Activated CD8-positive, alpha-beta T cell treated with anti-CD3 and anti-CD28 coated beads for 36 hours (primary cell): ENCODE data around the gene ETV6. TPM values are rescaled to one million over a fixed set of nuclear protein-coding genes. Genes with fewer than 3 reads are reported as not detected.

ENCODE experiments used
- ATAC-seq: fragments of 200-7000 bp; cut with Tn5 transposase; one replicate; pipeline ENCODE4 v1.10.0; 2021; ENCODE audit warnings: mild to moderate bottlenecking, moderate library complexity
- CTCF ChIA-PET: fragments of 350-600 bp; sonication (Branson Sonifier 250); formaldehyde crosslinking; loops from one replicate; lab custom pipeline; 2021; ENCODE audit warnings: antibody characterized with exemption; lab: Charles Lee
- POLR2A ChIA-PET: fragments of 350-600 bp; sonication (Branson Sonifier 250); formaldehyde crosslinking; loops from one replicate; lab custom pipeline; 2021; ENCODE audit warnings: antibody characterized with exemption; lab: Charles Lee
- DNase-seq: peaks from one replicate; pipeline ENCODE4 v3.0.0-alpha.2; 2020
- H3K27ac Mint-ChIP-seq: one replicate; pipeline ENCODE4 v1.8.0; 2021; ENCODE audit warnings: mild to moderate bottlenecking, mixed read lengths
- H3K27me3 Mint-ChIP-seq: one replicate; pipeline ENCODE4 v1.8.0; 2021; ENCODE audit warnings: mixed read lengths
- H3K36me3 Mint-ChIP-seq: one replicate; pipeline ENCODE4 v1.8.0; 2021; ENCODE audit warnings: low read depth, mixed read lengths
- H3K4me1 Mint-ChIP-seq: one replicate; pipeline ENCODE4 v1.8.0; 2021; ENCODE audit warnings: low read depth, mixed read lengths
- H3K4me3 Mint-ChIP-seq: one replicate; pipeline ENCODE4 v1.8.0; 2021; ENCODE audit warnings: mild to moderate bottlenecking, moderate library complexity, mixed read lengths
- H3K9me3 Mint-ChIP-seq: one replicate; pipeline ENCODE4 v1.8.0; 2021; ENCODE audit warnings: mixed read lengths
- intact Hi-C: fragments of 100-400 bp; cut with micrococcal nuclease; formaldehyde crosslinking; loops from one replicate; pipeline ENCODE4 v1.10.0; 2022
- total RNA-seq, 2 experiments: library from RNA; stranded (reverse); gene quantifications; one replicate each; pipeline ENCODE4 v1.2.3, GENCODE V29; 2021
- TF ChIP-seq, protein P1 (sequence below): fragments of 200-600 bp; IDR thresholded peaks from one replicate; pipeline ENCODE4 v1.8.0; 2022; ENCODE audit warnings: antibody characterized with exemption, mild to moderate bottlenecking

ETV6 gene
- total RNA-seq, 2 experiments from 2014 or later, result 20.5 to 22.7 TPM

GRCh38 chr12:11753150-11753499 lies 103.7 kb downstream of the ETV6 start:
- intact Hi-C loops, result no loop called here
- Mint-ChIP-seq H3K4me1 (peaks cover 7% of the 10 kb centered on the region), H3K27ac (no peak overlapping the region), H3K4me3 (no peak overlapping the region), H3K36me3 (peaks cover 19% of the 10 kb centered on the region), H3K9me3 (no peaks in the 10 kb centered on the region), H3K27me3 (no peaks in the 10 kb centered on the region)
- DNase-seq, result no peak
- POLR2A ChIA-PET, result no interaction called here
- TF ChIP-seq, protein P1, sequence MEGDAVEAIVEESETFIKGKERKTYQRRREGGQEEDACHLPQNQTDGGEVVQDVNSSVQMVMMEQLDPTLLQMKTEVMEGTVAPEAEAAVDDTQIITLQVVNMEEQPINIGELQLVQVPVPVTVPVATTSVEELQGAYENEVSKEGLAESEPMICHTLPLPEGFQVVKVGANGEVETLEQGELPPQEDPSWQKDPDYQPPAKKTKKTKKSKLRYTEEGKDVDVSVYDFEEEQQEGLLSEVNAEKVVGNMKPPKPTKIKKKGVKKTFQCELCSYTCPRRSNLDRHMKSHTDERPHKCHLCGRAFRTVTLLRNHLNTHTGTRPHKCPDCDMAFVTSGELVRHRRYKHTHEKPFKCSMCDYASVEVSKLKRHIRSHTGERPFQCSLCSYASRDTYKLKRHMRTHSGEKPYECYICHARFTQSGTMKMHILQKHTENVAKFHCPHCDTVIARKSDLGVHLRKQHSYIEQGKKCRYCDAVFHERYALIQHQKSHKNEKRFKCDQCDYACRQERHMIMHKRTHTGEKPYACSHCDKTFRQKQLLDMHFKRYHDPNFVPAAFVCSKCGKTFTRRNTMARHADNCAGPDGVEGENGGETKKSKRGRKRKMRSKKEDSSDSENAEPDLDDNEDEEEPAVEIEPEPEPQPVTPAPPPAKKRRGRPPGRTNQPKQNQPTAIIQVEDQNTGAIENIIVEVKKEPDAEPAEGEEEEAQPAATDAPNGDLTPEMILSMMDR, result no peak
- CTCF ChIA-PET, result no interaction called here
- ATAC-seq, result no peak

GRCh38 chr12:11753826-11754225 lies 104.4 kb downstream of the ETV6 start:
- TF ChIP-seq, protein P1, result no peak
- CTCF ChIA-PET, result no interaction called here
- no peak overlapping the region for H3K27ac Mint-ChIP-seq
- intact Hi-C loops, result no loop called here
- ATAC-seq, result no peak
- POLR2A ChIA-PET, result no interaction called here
- peaks cover 19% of the 10 kb centered on the region for H3K36me3 Mint-ChIP-seq
- H3K4me1 Mint-ChIP-seq, result peaks cover 12% of the 10 kb centered on the region
- H3K9me3 Mint-ChIP-seq, result no peaks in the 10 kb centered on the region
- no peaks in the 10 kb centered on the region for H3K27me3 Mint-ChIP-seq
- no peak for DNase-seq
- no peak overlapping the region for H3K4me3 Mint-ChIP-seq

DNA sequence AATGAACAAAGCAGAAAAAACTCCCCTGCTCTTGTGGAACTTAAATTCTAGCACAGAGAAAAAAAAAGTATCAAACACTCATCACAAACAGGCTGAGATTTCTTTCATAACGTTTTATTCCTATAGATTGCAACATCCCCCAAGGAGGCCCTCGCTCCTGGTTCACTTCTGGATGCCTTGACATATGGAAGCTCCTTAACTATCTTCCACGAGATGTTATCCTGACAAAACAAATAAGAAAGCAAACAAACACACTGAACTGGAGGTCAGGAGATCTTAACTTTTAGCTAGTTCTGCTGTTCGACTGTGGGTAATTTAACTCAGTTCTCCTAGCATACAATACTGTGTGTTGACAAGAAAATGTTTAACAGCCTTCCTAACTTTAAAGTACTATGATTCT lies 104.8 kb downstream of the ETV6 start:
- H3K4me3 Mint-ChIP-seq, result no peak overlapping the region
- no peak overlapping the region for H3K27ac Mint-ChIP-seq
- peaks cover 19% of the 10 kb centered on the region for H3K36me3 Mint-ChIP-seq
- DNase-seq, result no peak
- ChIA-PET POLR2A (no interaction called here), CTCF (no interaction called here)
- H3K4me1 Mint-ChIP-seq, result peaks cover 14% of the 10 kb centered on the region
- TF ChIP-seq, protein P1, result no peak
- intact Hi-C loops, result no loop called here
- H3K9me3 Mint-ChIP-seq, result no peaks in the 10 kb centered on the region
- no peak for ATAC-seq
- no peaks in the 10 kb centered on the region for H3K27me3 Mint-ChIP-seq

GRCh38 chr12:11755302-11755930 lies 105.9 kb downstream of the ETV6 start:
- no peak overlapping the region for H3K4me3 Mint-ChIP-seq
- intact Hi-C loops, result no loop called here
- H3K27me3 Mint-ChIP-seq, result no peaks in the 10 kb centered on the region
- DNase-seq (no peak), ATAC-seq (no peak)
- ChIA-PET POLR2A (no interaction called here), CTCF (interaction anchor here (1.6 kb wide), 1 partner anchor 11 kb away, joined by 4 read pairs; no protein-coding TSS in a partner anchor)
- H3K9me3 Mint-ChIP-seq, result no peaks in the 10 kb centered on the region
- no peak overlapping the region for H3K27ac Mint-ChIP-seq
- H3K4me1 Mint-ChIP-seq, result peaks cover 16% of the 10 kb centered on the region
- peaks cover 23% of the 10 kb centered on the region for H3K36me3 Mint-ChIP-seq
- TF ChIP-seq, protein P1, result no peak

GRCh38 chr12:11756022-11756421 lies 106.5 kb downstream of the ETV6 start:
- peaks cover 23% of the 10 kb centered on the region for H3K36me3 Mint-ChIP-seq
- no peak for ATAC-seq

More at GRCh38 chr12:11756022-11756421, 106.5 kb downstream of the ETV6 start:
- Mint-ChIP-seq H3K4me3 (no peak overlapping the region), H3K27ac (no peak overlapping the region), H3K27me3 (no peaks in the 10 kb centered on the region), H3K4me1 (peaks cover 15% of the 10 kb centered on the region), H3K9me3 (no peaks in the 10 kb centered on the region)
- ChIA-PET POLR2A (no interaction called here), CTCF (interaction anchor here (1.6 kb wide), 1 partner anchor 12 kb away, joined by 4 read pairs; no protein-coding TSS in a partner anchor)
- no peak for DNase-seq
- intact Hi-C loops, result no loop called here
- TF ChIP-seq, protein P1, result no peak
